Muscle of leg (tissue), 11 donors: Measurements from ENCODE around the gene VSTM2L. TPM values are rescaled to one million over a fixed set of nuclear protein-coding genes. Genes with fewer than 3 reads are reported as not detected.
"Not testable (repeated sequence)": the region's sequence is repeated elsewhere in the genome, so short reads cannot be mapped to it uniquely, and the experiment has no call there.

Experiments used
- DNase-seq: peaks from one replicate; pipeline ENCODE4 v3.0.0; 2013
- H3K27ac ChIP-seq: one replicate; pipeline ENCODE4 v1.5.1; 2013; ENCODE audit warnings: mild to moderate bottlenecking, low read length, control low read depth
- H3K27me3 ChIP-seq: one replicate; pipeline ENCODE4 v1.6.1; 2013; ENCODE audit warnings: low read length; ENCODE audit not compliant: control insufficient read depth, insufficient read depth
- H3K36me3 ChIP-seq: one replicate; pipeline ENCODE4 v1.6.1; 2013; ENCODE audit warnings: low read length; ENCODE audit not compliant: control insufficient read depth, insufficient read depth
- H3K4me1 ChIP-seq: one replicate; pipeline ENCODE4 v1.6.1; 2013; ENCODE audit warnings: low read length; ENCODE audit not compliant: control insufficient read depth, insufficient read depth
- H3K4me3 ChIP-seq: one replicate; pipeline ENCODE4 v1.5.1; 2013; ENCODE audit warnings: low read length, control low read depth
- H3K9me3 ChIP-seq: replicated peaks from 2 replicates; pipeline ENCODE4 v1.6.1; 2013; ENCODE audit warnings: low read depth, low read length; ENCODE audit not compliant: control insufficient read depth
- WGBS: methylation state at CpG from one replicate; pipeline ENCODE4 v1.1.5; 2013; ENCODE audit warnings: missing lambda C conversion rate; ENCODE audit not compliant: insufficient coverage; 5-methylcytosine and 5-hydroxymethylcytosine counted together
- polyA plus RNA-seq, 8 donors: library from polyadenylated mRNA; unstranded; fragments of 120-200 nt; gene quantifications; one replicate each; pipeline versions ENCODE4 v1.2.1 to v1.2.3, GENCODE V29; 2013; ENCODE audit warnings: inconsistent platforms in 1 of 8, low replicate concordance in 1 of 8; ENCODE audit not compliant: insufficient read length in 8 of 8, insufficient read depth in 1 of 8
- total RNA-seq: library from RNA; stranded (reverse); fragments of 120-200 nt; gene quantifications from one replicate; pipeline ENCODE4 v1.2.4, GENCODE V29; 2013

The VSTM2L gene
- total and polyA plus RNA-seq, 9 donors, result 1.6 to 7.1 (median 3.0) TPM

DNA sequence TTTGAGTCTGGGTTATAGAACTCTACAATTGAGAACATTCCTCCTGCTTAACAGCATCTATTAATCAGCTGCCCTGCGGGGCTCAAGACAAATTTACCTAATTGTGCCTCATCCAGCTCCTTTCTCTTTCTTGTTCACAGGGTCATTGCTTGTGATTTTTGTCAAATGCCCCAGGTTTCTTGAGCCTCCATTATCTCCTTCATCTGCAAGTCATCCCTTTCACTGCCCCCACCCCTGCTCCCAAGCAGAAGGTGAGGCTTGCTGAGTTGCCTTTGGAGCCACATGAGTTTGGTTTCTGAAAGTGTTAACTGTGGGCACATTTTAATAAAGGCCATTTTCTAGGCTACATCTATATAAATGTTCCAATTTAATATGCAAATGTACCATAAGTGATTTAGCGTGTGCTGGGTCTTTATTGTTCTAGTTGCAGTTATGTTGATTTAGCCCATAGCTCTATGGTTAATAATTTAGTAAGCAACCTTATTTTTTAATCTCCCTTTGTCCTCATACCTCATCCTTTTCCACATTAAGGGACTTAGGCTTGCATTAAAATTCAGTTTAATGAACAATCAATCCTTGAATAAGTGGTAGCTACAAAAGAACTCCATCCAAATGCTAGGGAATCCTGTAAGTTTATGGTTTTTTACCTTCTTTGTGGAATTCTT lies 56.1 kb downstream of the VSTM2L start:
- Histone ChIP-seq H3K4me1 (no peaks in the 10 kb centered on the region), H3K9me3 (peaks cover 3% of the 10 kb centered on the region), H3K4me3 (no peak overlapping the region), H3K27me3 (peaks cover 4% of the 10 kb centered on the region), H3K36me3 (no peaks in the 10 kb centered on the region), H3K27ac (no peak overlapping the region)
- WGBS, result 50% methylated on average over 1 of the region's 2 CpGs
- DNase-seq, result no peak

DNA sequence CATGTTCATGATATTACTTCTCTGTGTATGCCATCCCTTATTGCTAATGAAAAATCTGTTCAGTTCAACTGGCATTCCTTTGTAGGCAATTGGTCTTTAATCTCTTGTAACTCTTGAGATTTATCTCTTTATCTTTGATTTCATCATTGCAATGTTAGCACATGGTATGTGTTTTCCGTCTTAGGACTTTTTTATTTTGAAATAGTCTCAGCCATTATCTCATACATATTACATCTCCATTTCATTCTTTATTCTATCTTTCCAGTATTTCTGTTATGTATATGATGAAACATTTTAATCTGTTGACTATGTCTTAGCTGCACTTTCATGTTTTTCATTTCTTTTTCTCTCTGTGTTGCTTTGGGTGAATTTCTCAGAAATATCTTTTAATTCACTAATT lies 58.1 kb downstream of the VSTM2L start:
- no CpG with 5 or more reads among the region's 1 CpG for WGBS
- peaks cover 3% of the 10 kb centered on the region for H3K9me3 ChIP-seq
- no peaks in the 10 kb centered on the region for H3K36me3 ChIP-seq
- no peak overlapping the region for H3K27ac ChIP-seq
- no peak overlapping the region for H3K4me3 ChIP-seq
- no peak for DNase-seq
- no peaks in the 10 kb centered on the region for H3K27me3 ChIP-seq
- no peaks in the 10 kb centered on the region for H3K4me1 ChIP-seq

- no CpG with 5 or more reads among the region's 2 CpGs for WGBS
- DNase-seq, H3K36me3 ChIP-seq, H3K27ac ChIP-seq, H3K4me1 ChIP-seq, H3K4me3 ChIP-seq, H3K9me3 ChIP-seq, H3K27me3 ChIP-seq: not testable (repeated sequence)
Observed at GRCh38 chr20:37963483-37963882, 60.6 kb downstream of the VSTM2L start.

DNA sequence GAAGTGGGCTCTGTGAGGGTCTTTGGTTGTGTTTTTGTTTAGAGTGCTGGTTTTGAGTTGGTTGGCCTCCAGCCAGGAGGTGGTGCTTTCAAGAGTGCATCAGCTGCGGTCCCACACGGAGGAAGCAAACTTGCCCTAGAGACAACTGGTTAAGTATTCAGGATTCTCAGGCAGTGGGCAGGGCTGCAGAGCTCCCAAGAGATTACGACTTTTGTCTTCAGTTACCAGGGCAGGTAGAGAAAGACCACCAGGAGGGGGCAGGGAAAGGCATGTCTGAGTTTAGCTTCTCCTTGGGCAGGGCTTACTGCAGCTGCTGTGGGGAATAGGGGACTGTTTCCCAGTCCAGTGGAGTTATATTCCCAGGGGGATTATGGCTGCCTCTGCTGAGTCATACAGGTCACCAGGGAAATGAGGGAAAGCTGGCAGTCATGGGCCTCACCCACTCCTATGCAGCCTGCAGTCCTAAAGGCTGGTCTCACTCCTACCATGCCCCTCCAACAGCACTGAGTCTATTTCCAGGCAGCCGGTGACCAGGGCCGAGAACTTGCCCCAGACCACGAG lies 66.0 kb downstream of the VSTM2L start:
- no peaks in the 10 kb centered on the region for H3K36me3 ChIP-seq
- no peak overlapping the region for H3K4me3 ChIP-seq
- no peaks in the 10 kb centered on the region for H3K9me3 ChIP-seq
- WGBS, result 61% methylated on average over 6 of the region's 6 CpGs
- no peak overlapping the region for H3K27ac ChIP-seq
- H3K27me3 ChIP-seq, result no peaks in the 10 kb centered on the region
- no peaks in the 10 kb centered on the region for H3K4me1 ChIP-seq
- no peak for DNase-seq

DNA sequence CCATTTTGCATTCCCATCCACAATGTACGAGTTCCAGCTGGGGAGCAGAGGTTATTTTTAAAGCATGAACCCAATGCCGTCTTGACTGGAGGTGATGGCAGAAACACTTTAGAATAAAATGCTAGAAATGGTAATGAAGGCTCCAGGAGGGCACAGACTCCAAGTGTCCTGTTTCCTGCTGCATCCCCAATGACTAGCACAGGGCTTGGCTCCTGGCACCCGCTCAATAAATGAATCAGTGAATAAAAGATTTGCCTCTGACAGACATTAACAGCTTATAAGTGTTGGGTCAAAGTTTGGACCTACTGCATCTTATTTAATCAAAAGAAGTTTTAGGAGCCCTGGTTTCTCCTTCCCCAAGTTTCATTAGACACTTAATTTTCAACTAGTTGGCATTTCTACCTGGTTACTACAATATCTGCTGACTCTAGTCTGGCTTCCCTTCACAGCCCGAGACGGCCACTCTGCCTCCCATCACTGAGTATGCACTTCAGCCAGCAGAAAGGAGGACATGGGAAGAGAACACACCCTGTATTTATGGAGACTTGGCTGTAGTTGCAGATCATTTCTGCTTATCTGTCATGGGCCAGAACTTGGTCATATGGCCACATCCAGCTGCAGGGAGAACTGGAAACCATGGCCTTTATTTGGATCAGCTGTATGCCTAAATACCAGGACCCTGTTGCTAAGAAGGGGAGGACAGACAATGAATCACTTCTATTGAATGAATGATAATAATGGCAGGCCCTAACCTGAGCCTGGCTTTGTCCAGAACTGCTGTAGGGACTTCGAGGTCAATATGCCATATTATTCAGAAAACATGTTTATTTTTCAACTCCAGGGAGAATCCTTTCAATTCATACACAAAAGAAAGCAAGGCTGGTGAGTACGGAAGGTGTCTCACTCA lies 67.3 kb downstream of the VSTM2L start:
- no peak for DNase-seq
- WGBS, result 83% methylated on average over 3 of the region's 7 CpGs

GRCh38 chr20:37970856-37971245 lies 67.9 kb downstream of the VSTM2L start:
- H3K27ac ChIP-seq, result no peak overlapping the region
- H3K9me3 ChIP-seq, result no peaks in the 10 kb centered on the region
- H3K27me3 ChIP-seq, result no peaks in the 10 kb centered on the region
- no peak overlapping the region for H3K4me3 ChIP-seq
- DNase-seq, result no peak
- H3K4me1 ChIP-seq, result no peaks in the 10 kb centered on the region
- H3K36me3 ChIP-seq, result no peaks in the 10 kb centered on the region

More for the DNA sequence above, 67.3 kb downstream of the VSTM2L start:
- Histone ChIP-seq H3K4me1 (no peaks in the 10 kb centered on the region), H3K27me3 (no peaks in the 10 kb centered on the region), H3K9me3 (no peaks in the 10 kb centered on the region), H3K27ac (no peak overlapping the region), H3K4me3 (no peak overlapping the region), H3K36me3 (no peaks in the 10 kb centered on the region)

DNA sequence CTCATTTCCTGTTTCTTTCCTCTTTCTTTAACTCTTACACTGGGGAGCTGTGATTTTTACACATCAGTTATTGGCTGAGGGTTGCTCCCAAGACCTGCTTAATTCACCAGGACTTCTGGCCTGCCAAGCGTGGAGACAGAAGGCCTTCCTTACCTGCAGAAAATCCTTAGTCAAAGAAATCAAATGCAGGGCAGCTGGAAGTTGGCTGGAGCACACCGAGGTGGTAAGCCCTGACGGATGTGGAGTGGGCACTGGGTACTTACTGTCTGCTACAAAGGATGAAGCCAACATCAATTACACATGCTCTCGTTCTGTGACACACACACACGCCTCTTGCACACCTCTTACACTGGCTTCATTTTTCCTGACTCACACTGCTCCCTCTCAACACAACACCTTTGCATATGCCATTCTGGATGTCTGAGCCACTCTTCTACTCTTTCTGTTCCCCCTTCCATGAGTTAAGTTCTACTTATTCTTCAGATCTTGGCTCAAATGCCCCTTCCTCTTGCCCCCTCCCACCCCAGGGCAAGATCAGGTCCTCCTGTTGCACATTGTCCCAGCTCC lies 68.7 kb downstream of the VSTM2L start:
- 73% methylated on average over 5 of the region's 5 CpGs for WGBS

DNA sequence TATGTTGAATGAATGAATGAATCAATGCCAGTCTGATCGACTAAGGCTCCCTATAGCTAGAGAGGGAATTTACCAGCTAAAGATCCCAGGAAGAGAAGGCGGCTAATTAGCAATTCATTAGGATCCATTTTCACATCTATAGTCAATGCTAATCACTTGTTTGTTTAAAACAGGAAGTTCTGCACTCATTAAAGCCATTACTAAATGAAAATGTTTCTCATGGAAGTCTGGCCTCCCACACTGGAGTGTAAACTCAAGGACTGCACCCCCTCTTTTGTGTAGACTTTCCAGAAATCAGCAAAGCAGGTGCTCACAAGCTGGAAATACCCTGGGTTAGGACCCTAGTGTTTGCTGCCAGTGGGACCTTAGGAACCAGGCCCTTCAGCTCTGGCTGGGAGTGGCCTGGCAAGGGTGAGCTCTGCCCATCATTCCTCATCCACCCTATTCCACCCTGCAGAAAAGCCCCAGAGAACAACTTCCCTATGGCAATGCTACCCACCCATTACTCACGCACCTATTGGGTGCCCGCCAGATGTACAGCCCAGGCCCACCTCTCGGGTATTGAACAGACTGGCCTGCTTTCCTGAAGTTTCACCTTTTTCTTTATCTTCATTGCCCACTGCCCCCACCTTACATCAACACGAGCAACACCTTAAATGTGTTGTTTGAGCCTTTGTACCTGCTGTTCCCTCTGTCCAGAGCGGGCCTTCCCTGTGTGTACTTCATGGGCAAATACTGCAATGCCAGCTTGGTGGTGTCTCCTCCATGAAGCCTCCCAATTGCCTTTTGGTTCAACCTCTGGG lies 69.5 kb downstream of the VSTM2L start:
- H3K36me3 ChIP-seq, result no peaks in the 10 kb centered on the region
- DNase-seq, result no peak
- H3K27me3 ChIP-seq, result no peaks in the 10 kb centered on the region
- H3K27ac ChIP-seq, result no peak overlapping the region
- no peak overlapping the region for H3K4me3 ChIP-seq
- WGBS, result 85% methylated on average over 4 of the region's 7 CpGs
- no peaks in the 10 kb centered on the region for H3K9me3 ChIP-seq
- peaks cover 2% of the 10 kb centered on the region for H3K4me1 ChIP-seq

More for the DNA sequence above, 68.7 kb downstream of the VSTM2L start:
- Histone ChIP-seq H3K27ac (no peak overlapping the region), H3K4me1 (no peaks in the 10 kb centered on the region), H3K27me3 (no peaks in the 10 kb centered on the region), H3K36me3 (no peaks in the 10 kb centered on the region), H3K9me3 (no peaks in the 10 kb centered on the region), H3K4me3 (no peak overlapping the region)
- DNase-seq, result no peak

DNA sequence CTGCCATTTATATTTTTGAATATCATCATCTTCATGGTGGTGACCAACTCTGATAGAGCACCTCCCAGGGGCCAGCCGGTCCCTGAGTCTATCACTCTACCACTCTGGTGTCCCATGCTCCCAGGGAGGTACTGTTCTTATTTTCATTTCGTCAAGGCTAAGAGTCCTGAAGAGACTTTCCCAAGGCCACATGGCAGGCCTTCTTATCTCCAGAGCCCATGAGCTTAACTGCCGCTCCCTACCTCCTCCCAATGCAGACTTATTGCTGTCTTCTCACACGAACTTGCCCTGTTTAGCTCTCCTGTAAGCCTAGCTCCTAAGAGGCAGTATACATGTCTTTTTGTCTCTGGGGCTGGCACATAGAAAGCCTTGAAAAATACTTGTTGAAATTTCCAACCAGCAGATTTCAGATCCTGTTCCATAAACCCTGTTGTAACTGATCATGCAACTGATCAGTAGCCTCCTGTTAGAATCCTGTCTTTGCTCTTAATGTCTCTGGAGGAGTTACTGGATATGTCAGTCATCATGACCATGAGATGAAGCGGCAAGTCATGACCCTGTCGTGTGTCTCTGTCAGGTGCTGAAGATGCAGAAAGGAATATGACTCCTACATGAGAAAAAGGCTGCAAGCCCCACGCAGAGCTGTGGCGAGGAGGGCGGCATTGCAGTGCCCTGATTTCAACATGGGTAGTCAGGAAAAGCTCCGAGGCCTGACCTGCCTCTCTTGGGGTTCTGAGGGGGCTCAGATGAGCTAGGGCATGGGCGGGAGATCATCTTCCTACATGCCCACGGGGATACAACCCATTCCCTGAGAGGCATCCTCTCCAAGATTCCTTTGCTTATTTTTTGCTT lies 70.4 kb downstream of the VSTM2L start:
- H3K4me3 ChIP-seq, result no peak overlapping the region
- DNase-seq, result no peak
- no peaks in the 10 kb centered on the region for H3K9me3 ChIP-seq
- H3K27ac ChIP-seq, result no peak overlapping the region
- 82% methylated on average over 8 of the region's 12 CpGs for WGBS
- no peaks in the 10 kb centered on the region for H3K36me3 ChIP-seq
- peaks cover 2% of the 10 kb centered on the region for H3K4me1 ChIP-seq
- no peaks in the 10 kb centered on the region for H3K27me3 ChIP-seq
